ENCODE measurements around the gene PGGHG. TPM values are rescaled to one million over a fixed set of nuclear protein-coding genes. Genes with fewer than 3 reads are reported as not detected.

Gene PGGHG
- total RNA-seq, 1 donor from 2014 or later = 69.7 TPM

DNA sequence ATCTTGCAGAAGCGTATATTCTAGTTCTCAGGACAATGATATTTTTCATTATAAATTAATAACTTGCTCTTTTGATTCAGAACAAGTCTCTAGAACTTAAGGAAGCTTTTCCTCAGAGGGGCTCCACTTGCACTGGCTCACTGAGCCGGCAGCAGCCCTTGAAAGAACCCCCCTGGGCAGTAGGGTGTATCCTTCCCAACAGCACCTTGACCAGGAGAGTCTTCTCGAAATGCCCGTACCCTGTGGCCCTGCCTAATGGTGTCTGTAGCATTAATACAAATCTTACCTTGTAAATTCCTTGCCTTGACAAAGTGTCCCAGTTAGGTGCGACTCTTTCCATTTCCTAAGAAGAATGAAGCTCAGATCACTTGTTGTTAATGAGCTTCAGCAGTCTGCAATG lies 38.7 kb upstream of the PGGHG start:
- peak overlapping the region; percentile 30 for H3K27ac Mint-ChIP-seq (ENCODE audit: unreplicated experiment)
- no peaks in the 10 kb centered on the region for H3K9me3 Mint-ChIP-seq (ENCODE audit: unreplicated experiment)
- no peak overlapping the region for H3K4me3 Mint-ChIP-seq (ENCODE audit: unreplicated experiment)
- peaks cover 6% of the 10 kb centered on the region for H3K27me3 Mint-ChIP-seq (ENCODE audit: unreplicated experiment)
- TF ChIP-seq, protein P1, sequence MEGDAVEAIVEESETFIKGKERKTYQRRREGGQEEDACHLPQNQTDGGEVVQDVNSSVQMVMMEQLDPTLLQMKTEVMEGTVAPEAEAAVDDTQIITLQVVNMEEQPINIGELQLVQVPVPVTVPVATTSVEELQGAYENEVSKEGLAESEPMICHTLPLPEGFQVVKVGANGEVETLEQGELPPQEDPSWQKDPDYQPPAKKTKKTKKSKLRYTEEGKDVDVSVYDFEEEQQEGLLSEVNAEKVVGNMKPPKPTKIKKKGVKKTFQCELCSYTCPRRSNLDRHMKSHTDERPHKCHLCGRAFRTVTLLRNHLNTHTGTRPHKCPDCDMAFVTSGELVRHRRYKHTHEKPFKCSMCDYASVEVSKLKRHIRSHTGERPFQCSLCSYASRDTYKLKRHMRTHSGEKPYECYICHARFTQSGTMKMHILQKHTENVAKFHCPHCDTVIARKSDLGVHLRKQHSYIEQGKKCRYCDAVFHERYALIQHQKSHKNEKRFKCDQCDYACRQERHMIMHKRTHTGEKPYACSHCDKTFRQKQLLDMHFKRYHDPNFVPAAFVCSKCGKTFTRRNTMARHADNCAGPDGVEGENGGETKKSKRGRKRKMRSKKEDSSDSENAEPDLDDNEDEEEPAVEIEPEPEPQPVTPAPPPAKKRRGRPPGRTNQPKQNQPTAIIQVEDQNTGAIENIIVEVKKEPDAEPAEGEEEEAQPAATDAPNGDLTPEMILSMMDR (IDR thresholded peaks at IDR 0.05; ENCODE audit: unreplicated experiment) = no peak
- no peak for DNase-seq (ENCODE audit: low spot score)
- no peaks in the 10 kb centered on the region for H3K4me1 Mint-ChIP-seq (ENCODE audit: unreplicated experiment)
- peaks cover 56% of the 10 kb centered on the region for H3K36me3 Mint-ChIP-seq (ENCODE audit: low read depth, unreplicated experiment)

DNA sequence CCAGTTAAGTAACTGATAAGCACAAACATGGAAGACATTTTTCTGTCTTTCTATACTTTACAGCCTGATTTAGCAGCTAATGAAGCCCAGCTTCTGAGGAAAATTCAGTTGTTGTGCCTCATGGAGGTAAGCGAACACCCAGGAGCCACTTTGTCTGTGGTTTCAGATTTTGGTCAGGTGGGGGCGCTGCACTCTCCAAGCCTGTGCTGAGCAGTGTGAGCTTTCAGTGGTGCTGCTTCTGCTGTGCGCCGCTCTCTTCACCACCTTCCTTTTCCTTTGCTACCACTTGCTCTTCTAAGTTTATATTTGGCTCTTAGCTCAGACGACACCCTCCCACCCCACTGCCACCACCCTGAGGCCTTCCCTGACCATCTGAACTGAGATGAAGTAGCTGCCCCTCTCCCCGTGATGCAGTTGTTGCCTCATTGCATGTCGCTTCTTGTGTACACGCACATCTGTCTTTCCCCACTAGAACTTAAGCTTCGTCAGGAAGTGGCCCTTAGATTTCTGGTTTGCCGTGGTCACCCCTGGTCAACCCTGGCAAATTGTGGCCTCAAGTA lies 38.1 kb upstream of the PGGHG start:
- Mint-ChIP-seq H3K4me3 (ENCODE audit: unreplicated experiment) (peak overlapping the region; percentile 73), H3K36me3 (ENCODE audit: low read depth, unreplicated experiment) (peaks cover 51% of the 10 kb centered on the region), H3K4me1 (ENCODE audit: unreplicated experiment) (no peaks in the 10 kb centered on the region), H3K27me3 (ENCODE audit: unreplicated experiment) (peaks cover 4% of the 10 kb centered on the region), H3K27ac (ENCODE audit: unreplicated experiment) (peak overlapping the region; percentile 30), H3K9me3 (ENCODE audit: unreplicated experiment) (no peaks in the 10 kb centered on the region)
- DNase-seq (ENCODE audit: low spot score) = peak; percentile 82
- TF ChIP-seq, protein P1 (IDR thresholded peaks at IDR 0.05; ENCODE audit: unreplicated experiment) = peak; percentile 80

DNA sequence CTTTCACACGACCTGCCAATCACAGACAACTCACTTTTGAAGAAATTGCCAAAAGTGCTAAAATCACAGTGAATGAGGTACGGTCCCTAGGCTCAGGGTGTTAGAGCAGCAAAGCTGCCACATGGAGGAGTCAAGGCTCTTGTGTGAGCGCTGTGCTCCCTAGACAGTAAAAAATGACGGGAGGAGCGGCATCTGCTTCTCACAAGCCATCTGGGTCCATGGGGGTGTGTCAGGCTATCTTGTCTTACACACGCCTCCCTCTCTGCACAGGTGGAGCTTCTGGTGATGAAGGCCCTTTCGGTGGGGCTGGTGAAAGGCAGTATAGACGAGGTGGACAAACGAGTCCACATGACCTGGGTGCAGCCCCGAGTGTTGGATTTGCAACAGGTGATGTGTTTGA lies 37.4 kb upstream of the PGGHG start:
- peaks cover 48% of the 10 kb centered on the region for H3K36me3 Mint-ChIP-seq (ENCODE audit: low read depth, unreplicated experiment)
- no peaks in the 10 kb centered on the region for H3K9me3 Mint-ChIP-seq (ENCODE audit: unreplicated experiment)
- H3K4me3 Mint-ChIP-seq (ENCODE audit: unreplicated experiment) = no peak overlapping the region
- H3K27ac Mint-ChIP-seq (ENCODE audit: unreplicated experiment) = no peak overlapping the region
- H3K27me3 Mint-ChIP-seq (ENCODE audit: unreplicated experiment) = peaks cover 5% of the 10 kb centered on the region
- no peaks in the 10 kb centered on the region for H3K4me1 Mint-ChIP-seq (ENCODE audit: unreplicated experiment)
- TF ChIP-seq, protein P1 (IDR thresholded peaks at IDR 0.05; ENCODE audit: unreplicated experiment) = no peak
- DNase-seq (ENCODE audit: low spot score) = no peak

DNA sequence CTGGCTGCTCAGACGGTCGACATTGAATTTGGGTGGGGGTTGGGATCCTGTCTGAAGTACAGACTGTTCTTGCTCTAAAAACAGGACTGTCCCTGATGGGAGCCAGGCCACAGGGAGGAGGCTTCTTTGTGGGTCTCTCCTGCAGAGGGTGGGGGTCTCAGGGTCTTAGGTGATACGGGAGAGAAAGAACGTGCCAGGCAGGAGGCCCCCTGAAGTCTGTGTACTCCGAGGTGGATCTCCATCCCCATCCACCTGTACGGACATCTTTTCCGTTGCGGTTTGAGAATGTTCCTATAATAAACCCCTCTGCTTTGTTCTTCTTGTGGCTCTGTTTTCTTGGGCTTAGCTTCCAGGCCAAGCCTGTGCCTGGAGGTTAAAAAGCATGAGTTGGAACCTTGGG lies 36.3 kb upstream of the PGGHG start:
- Mint-ChIP-seq H3K9me3 (ENCODE audit: unreplicated experiment) (no peaks in the 10 kb centered on the region), H3K27ac (ENCODE audit: unreplicated experiment) (no peak overlapping the region), H3K4me1 (ENCODE audit: unreplicated experiment) (no peaks in the 10 kb centered on the region), H3K4me3 (ENCODE audit: unreplicated experiment) (no peak overlapping the region), H3K27me3 (ENCODE audit: unreplicated experiment) (peaks cover 5% of the 10 kb centered on the region), H3K36me3 (ENCODE audit: low read depth, unreplicated experiment) (peaks cover 48% of the 10 kb centered on the region)
- DNase-seq (ENCODE audit: low spot score) = no peak
- TF ChIP-seq, protein P1 (IDR thresholded peaks at IDR 0.05; ENCODE audit: unreplicated experiment) = no peak

DNA sequence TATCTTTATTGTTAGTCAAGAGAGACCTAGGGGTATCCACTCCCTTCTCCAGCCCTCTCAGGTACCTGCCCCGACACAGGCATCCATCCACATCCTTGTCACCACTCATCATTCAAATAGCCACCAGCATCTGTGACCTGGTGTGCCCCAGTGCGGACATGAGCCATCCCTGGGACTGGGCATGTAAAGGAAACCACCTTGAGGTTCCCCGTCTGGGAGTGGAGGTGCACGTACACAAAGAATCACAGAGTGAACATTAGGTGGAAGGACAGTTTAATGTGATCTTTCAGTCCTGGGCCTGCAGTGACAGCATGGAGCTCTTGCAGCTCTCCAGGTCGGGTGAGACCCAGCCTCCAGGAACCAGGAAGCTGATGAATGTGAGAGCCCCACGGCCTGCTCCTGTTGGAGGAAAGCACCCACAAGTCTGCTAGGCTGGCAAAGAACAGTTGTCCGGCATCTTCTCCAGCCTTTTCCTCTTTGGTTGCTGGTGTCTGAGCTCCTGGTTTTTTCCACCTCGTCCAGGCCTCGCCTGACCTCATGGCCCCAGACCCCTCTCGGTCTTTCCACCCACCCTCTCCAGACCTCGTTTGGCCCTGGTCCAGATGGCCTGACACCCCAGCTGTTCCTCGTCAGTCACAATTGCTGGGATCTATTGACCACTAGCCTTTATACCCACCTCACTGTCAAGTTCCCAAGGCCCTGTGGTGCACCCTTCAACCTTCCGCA lies 35.6 kb upstream of the PGGHG start:
- TF ChIP-seq, protein P1 (IDR thresholded peaks at IDR 0.05; ENCODE audit: unreplicated experiment) = no peak
- no peak for DNase-seq (ENCODE audit: low spot score)
- H3K27me3 Mint-ChIP-seq (ENCODE audit: unreplicated experiment) = peaks cover 5% of the 10 kb centered on the region
- H3K9me3 Mint-ChIP-seq (ENCODE audit: unreplicated experiment) = no peaks in the 10 kb centered on the region
- H3K36me3 Mint-ChIP-seq (ENCODE audit: low read depth, unreplicated experiment) = peaks cover 43% of the 10 kb centered on the region
- H3K4me1 Mint-ChIP-seq (ENCODE audit: unreplicated experiment) = no peaks in the 10 kb centered on the region
- H3K27ac Mint-ChIP-seq (ENCODE audit: unreplicated experiment) = no peak overlapping the region
- H3K4me3 Mint-ChIP-seq (ENCODE audit: unreplicated experiment) = no peak overlapping the region

Measured in endothelial cell (in vitro differentiated cells).